Stimulated activated CD8-positive, alpha-beta memory T cell treated with anti-CD3 and anti-CD28 coated beads, Interleukin-4, amount 100 ng/mL, for 24 hours (primary cell): Measurements from ENCODE around the gene HASPIN.

Source experiments
- DNase-seq: peaks from one replicate; pipeline ENCODE4 v3.0.0-alpha.2; 2020; ENCODE audit warnings: low read depth

The HASPIN gene

GRCh38 chr17:3723556-3724377 is at the start of gene HASPIN:
HASPIN (plus strand) TSS chr17:3723903; CDS start chr17:3723936, 33 bp downstream.
- peak; percentile 83 for DNase-seq

GRCh38 chr17:3675886-3676285 is 47.8 kb upstream of the HASPIN start:
- DNase-seq, result no peak

- DNase-seq, result no peak
Observed at GRCh38 chr17:3678095-3678820, 45.4 kb upstream of the HASPIN start.

GRCh38 chr17:3678821-3679530 is 44.7 kb upstream of the HASPIN start:
- no peak for DNase-seq

- DNase-seq, result no peak
Observed at GRCh38 chr17:3679531-3680126, 44.1 kb upstream of the HASPIN start.

GRCh38 chr17:3681057-3681456 is 42.6 kb upstream of the HASPIN start:
- no peak for DNase-seq

GRCh38 chr17:3681565-3681964 is 42.1 kb upstream of the HASPIN start:
- DNase-seq, result no peak

- no peak for DNase-seq
Observed at GRCh38 chr17:3682033-3682432, 41.7 kb upstream of the HASPIN start.

GRCh38 chr17:3683054-3683511 is 40.6 kb upstream of the HASPIN start:
- peak; percentile 38 for DNase-seq

- no peak for DNase-seq
Observed at GRCh38 chr17:3685174-3685573, 38.5 kb upstream of the HASPIN start.

GRCh38 chr17:3688027-3688553 is 35.6 kb upstream of the HASPIN start:
- DNase-seq, result no peak

- DNase-seq, result no peak
Observed at GRCh38 chr17:3688852-3689261, 34.8 kb upstream of the HASPIN start.

- DNase-seq, result no peak
Observed at GRCh38 chr17:3689262-3690093, 34.2 kb upstream of the HASPIN start.

GRCh38 chr17:3690094-3690715 is 33.5 kb upstream of the HASPIN start:
- DNase-seq, result no peak

- DNase-seq, result no peak
Observed at GRCh38 chr17:3691617-3692067, 32.1 kb upstream of the HASPIN start.

GRCh38 chr17:3692346-3692745 is 31.4 kb upstream of the HASPIN start:
- no peak for DNase-seq

GRCh38 chr17:3693141-3693540 is 30.6 kb upstream of the HASPIN start:
- DNase-seq, result no peak

- peak; percentile 28 for DNase-seq
Observed at GRCh38 chr17:3693829-3694231, 29.9 kb upstream of the HASPIN start.

- DNase-seq, result no peak
Observed at GRCh38 chr17:3695129-3695722, 28.5 kb upstream of the HASPIN start.
